HPDE6-E6E7 (cell line): ENCODE results near the gene MORN5.

Experiments
- DNase-seq: peaks from one replicate; pipeline ENCODE4 v3.0.0; 2011; ENCODE audit warnings: missing footprints; ENCODE audit errors: extremely low spot score

MORN5 gene

DNA sequence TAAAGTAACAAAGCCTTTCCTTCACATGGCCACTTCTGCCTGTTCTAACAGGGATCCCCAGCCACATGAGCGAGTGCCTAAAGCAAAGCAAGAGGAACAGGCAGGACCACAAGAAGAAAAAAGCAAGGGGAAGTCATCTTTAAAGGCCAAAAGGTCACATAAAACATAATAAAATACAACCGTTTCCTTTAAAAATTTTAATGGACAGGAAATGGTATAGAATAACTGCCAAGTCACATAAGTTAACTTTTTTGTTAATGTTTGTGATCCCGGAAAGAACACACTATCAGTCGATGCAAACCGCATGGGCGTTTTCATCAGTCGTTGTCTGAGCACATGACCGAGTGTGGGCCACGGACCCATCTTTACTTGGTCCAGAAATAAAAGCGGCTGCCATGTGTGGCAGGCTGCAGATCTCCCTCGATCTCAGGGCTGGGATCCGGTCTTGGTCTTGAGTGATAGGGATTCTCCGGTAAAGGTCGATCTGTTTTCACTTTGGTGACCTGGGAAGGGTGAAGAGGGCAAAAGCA lies 15.8 kb upstream of the MORN5 start:
- DNase-seq: no peak

DNA sequence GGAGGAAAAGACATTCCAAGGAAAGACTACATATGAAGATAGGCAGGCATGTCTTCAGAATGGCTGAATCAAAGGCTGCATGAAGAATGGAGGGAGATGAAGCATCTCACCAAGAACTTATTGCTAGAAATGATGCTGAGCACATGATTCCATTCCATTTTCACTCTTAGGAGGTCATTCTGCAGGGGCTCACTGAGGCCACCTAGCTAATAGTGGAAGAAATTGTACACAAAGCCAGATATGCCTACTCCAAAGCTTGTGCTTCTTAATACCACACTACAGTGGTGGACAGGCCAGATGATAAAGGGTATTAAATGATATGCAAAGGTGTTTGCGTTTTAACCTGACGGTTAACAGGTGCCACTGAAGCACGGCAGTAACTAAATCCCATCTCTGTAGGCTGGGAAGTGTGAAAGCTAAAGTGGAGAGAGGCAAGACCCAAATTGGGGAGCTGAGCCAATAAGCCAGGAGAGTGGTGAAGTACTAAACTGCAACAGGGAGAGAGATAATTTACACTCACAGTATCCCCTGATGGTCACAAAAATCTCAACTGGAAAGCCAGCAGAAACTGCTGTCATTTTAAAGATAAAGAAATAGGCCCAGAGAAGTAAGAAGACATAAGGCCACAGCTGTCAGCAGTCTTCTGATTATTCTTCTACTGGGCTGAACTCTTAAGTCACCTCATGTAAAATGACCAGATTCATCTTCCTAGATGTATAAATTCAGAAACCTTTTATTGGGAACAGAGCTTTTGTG lies 14.7 kb upstream of the MORN5 start:
- no peak for DNase-seq

DNA sequence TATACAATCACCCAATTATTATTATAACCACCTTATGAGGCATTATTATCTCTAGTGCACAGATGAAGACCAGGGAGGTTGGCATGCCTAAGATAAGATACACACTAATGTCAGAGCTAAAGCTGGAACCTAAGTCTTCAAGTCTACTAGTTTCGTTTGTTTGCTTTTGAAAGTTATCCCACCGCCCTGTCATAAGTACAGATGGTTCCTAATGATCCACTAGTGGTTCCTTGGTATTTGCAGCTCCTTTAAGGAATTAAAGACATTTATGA lies 14.2 kb upstream of the MORN5 start:
- DNase-seq: no peak

DNA sequence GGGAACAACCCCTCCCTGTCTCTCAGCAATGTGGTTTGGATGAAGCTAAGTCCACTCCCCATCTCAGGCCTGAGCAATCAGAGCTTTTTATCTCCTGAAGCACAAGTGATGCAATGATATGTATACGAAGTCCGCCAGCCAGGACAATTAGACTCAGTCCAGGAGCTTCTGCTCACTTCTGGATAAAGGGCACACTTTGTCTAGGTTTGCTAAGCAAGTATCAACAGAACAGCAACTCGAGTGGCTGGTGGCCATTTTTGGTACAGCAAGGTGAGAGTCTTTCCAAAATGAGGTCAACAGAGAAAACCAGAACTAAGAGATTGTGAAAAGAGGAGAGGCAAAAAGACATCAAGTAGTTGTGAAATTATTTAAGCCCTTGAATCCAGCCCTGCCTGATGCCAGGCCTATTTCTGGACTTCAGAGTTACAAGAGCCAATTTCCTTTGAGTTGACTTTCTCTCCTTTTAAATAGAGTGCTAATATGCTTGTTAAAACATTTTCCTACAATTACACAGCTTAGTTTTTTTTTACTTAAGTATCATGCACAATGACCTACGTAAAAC lies 8.4 kb upstream of the MORN5 start:
- DNase-seq: no peak

DNA sequence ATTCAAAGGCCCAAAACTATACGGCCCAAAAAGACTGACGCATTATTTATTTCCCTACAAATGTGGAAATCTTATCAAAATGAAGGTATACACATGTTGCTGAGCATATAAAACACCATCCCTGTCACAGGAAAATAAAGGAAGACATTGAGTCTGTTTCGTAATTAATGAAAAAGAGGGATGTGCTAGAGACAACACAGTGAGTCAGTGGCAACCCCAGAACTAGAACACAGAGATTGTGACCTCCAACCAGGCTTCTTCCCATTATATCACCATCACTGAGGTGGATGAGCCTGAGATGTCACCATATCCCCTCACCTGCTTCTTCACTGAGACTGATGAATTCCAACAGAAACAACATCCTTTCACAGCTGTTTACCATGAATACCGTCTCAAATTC lies 3.9 kb upstream of the MORN5 start:
- no peak for DNase-seq

DNA sequence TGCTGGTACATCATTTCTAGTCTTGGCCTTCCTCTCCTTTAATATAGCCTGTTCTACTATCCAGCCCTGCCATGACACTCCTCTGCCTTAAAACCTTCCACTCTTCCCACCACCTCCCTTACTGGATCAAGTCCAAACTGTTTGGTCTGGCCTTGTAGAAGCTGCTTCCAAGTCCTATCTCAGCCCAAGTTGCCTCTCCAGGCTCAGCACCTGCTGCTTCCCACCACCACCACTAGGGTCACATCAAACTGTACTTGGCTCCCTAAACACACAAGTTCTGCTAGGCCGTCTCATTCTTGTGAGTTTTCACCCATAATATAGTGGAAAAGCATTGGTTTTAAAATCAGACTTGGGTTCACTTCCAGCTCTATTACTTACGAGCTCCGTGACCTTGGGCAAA lies 1.5 kb upstream of the MORN5 start:
- DNase-seq: peak; percentile 28

DNA sequence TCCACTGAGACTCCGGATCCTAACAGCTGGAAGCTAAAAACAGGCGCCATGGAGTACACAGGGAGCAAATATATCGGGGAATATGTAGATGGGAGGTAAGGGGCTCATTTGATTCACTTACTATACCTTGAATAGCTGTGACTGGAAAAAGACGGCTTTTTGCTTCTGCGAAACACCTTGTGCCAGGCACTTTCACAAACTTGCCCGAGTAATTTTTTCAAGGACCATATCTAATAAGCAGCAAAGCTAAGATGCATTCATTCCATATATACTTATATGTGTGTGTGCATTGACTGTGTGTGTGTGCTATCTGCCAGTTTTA lies 178 bp downstream of the MORN5 start:
- no peak for DNase-seq

DNA sequence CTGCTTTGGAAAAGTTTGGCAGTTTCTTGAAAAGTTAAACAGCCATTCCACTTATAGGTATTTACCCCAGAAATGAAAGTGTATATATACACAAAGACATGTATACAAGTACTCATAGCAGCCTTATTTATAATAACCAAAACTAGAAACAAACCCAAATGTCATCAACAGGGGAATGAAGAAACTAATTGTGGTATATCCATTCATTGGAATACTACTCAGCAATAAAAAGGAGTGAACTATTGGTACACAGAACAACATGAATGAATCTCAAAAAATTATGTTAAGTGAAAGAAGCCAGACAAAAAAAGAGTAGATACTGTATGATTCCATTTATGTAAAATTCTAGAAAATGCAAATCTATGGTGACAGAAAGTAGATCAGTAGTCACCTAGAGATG lies 2.7 kb downstream of the MORN5 start:
- no peak for DNase-seq

DNA sequence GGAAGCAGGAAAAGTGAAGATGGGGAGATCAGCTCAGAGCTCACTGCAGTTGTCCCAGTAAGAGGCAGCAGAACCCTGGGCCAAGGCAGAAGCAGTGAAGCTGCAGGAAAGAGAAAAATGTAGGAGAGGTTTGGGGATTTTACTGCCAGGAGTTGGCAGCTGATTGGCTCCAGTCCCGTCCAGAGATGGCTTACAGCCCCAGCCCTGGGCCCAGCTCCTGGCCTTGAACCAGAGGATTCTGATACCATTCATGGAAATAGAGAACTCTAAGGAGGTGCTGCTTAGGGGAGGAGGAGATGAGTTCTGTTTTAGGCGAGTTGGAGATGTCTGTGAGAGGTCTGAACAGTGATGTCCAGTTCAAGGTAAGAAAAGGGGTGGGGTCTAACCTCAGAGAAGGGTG lies 4.6 kb downstream of the MORN5 start:
- DNase-seq: no peak

DNA sequence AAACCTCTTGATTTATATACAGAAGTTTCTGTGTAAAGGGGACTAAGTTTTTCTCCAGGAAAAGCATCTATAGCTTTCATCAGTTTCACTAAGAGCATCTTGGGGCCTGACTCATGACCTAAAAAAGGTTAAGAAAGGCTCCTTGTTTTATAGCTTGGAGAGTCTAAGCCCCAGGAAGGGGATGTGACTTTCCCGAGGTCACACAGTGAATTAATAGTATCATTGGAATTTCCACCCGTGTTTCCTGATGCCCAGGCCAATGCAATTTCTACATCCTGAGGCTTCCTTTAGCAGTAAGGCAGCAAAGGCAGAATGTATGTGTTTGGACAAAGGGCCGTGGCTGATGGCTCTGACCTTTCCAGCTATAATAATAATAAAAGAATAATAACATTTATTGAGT lies 8.6 kb downstream of the MORN5 start:
- DNase-seq: no peak

DNA sequence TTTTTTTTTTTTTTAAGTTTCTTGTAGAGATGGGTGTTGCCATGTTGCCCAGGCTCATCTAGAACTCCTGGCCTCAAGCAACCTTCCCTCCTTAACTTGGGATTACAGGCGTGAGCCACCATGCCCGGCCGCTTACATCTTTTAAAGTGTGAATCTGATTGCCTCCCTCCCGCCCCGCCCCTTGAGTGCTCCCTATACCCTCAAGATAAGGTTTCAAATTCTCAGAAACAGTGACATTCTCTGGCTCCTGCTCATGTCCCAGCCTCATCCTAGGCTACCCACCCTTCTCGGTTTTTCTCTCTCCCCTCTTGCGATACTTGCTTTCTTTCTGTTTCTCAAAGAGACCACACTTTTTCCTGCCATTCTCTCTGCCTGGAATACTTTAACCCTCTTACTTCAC lies 12.4 kb downstream of the MORN5 start:
- no peak for DNase-seq

DNA sequence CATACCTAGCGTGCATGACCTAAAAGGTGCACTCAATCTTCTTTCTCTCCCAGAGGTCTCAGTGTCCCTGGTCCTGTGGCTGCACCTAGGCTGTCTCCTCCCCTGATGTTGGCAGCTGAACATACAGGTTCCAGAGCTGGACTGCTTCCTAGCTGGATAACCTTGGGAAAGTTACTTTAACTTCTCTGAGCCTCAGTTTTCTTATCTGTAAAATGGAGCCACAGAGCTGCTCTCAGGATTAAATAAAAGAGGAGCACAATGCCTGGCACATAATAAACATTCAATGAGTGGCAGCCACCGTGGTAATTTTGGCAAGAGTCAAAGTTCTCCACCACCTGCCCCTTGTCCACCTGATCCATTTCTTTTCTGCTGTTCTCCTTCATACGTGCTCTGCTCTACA lies 14.0 kb downstream of the MORN5 start:
- DNase-seq: no peak

DNA sequence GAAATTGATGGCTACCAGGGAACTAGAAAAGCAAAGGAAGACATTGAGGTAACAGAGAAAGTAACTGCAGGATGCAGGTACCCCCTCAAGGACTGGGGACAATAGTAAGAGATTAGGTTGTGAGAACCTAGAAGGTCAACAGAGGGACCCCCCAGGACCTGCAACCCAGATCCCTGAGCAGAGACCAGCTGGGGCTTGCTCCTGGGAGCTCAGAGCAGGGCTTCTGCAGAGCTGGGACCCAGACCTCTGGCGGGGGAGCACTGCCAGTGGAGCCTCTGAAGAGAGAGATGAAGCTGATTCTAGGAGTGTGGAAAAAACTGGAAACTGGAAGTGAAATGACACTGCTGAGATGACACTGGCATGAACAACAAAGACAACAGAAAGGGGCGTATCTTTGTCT lies 17.2 kb downstream of the MORN5 start:
- DNase-seq: no peak

DNA sequence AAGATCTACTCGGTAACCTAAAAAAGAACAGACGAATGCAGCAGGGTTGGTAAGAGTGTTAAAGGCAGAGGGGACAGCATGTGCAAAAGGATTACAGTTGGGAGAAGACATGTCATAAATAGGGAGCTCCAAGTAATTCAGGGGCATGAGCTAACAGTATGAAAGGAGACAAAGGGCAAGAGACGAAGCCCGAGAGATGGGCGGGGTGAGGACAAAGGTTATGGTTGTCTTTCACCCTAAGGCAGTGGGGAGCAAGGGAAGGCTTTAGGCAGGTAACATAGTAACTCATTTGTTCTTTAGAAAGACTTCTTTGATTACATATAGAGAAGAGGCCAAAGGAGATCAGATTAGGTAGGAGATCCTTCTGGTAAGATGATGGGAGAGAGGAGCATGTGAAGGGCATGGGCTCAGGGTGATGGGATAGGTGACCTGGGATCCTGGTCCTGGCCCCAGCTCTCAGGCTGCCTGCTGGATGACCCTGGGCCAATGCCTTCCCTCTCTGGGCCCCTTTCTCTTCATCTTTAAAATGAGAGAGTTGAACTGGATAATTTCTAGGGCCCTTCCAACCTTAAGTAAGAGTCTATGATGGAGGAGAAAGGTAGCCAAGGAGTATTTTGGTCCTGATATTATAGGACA lies 19.5 kb downstream of the MORN5 start:
- no peak for DNase-seq

DNA sequence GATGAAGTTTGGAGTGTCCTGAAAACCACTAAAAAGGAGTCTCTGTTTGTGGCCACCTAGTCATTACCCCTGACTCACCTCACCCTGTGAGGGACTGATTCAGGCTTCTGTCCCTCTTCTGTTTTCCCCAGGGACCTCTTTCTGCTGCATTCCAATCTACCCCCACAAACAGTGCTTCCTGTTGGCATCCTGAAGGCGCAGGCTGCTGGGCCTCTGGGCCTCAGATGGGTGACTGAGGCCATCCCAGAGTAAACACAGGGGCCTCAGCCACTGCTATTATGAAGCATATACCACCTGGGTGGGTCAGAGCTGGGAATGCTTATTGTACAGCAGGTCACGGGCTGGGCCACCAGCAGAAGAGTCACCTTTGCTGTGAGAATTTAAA lies 20.0 kb downstream of the MORN5 start:
- DNase-seq: no peak

DNA sequence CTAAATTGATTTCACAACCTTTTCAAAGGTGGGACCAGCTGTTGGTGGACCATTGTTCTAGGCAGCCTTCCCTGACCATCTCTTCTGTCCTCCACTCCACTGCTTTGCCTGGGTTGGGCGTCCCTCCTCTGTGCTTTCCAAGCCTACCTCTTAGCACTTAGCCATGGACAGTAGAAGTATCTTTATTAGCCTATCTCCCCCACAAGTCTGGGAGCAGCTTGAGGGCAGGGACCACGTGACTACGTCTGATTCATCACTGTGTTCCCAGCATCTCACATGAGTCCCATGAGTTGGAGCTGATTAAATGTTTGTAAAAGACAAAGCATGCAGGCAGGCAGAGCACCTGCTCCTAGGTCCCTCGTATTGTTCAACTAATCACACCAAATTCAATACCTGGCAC lies 20.9 kb downstream of the MORN5 start:
- peak; percentile 35 for DNase-seq

DNA sequence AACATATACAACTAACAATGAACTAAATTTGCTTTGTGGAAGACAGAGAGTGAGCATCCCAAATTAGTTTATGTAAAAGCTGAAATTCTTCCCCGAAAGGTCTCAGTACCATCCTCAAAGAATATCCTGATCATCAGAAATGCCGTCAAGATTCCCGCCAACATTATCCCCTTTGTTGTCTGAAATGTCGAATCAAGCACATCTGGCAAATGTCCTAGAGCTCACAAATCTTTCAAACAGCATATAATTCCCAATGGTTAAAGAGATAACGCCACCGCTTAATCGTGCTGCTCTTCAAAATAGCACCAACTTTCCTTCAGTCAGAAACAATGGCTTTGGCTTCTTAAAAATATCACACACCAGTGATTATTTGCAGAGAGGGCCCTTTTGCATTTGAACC lies 23.8 kb downstream of the MORN5 start:
- no peak for DNase-seq

DNA sequence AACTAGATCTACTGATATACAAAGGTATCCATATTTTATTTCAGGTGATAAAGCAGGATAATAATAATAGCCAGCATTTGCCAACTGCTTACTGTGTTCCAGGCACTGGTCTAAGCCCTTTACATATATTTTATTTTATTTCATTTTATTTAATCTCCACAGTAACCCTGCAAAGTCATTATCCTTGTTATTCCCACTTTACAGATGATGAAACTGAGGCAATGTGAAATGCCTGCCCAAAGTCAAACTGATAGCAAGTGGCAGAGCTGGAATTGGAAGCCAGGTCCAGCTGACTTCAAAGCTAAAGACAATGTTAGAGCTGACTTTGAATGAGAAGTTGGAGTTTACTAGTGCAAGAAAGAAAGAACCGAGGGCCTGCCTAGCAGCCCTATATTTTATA lies 24.8 kb downstream of the MORN5 start:
- DNase-seq: no peak

DNA sequence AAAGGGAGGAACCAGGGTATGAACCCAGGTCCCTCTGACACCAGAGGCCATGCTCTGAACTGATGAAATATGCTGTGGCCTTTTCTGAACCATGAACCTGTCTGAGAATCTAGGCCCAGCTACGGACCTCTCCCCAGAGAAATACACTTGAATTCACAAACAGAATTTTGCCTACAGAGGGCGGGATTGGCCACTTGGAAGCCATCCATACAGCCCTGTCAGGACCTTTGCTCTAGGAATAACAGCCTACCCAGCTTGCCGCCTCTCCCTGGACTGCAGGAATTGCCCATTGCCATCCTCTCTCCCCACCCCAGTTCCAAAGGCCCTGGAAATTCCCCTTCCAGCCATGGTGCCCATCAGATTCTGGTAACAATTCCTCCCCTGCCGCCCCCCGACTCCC lies 26.6 kb downstream of the MORN5 start:
- DNase-seq: no peak

DNA sequence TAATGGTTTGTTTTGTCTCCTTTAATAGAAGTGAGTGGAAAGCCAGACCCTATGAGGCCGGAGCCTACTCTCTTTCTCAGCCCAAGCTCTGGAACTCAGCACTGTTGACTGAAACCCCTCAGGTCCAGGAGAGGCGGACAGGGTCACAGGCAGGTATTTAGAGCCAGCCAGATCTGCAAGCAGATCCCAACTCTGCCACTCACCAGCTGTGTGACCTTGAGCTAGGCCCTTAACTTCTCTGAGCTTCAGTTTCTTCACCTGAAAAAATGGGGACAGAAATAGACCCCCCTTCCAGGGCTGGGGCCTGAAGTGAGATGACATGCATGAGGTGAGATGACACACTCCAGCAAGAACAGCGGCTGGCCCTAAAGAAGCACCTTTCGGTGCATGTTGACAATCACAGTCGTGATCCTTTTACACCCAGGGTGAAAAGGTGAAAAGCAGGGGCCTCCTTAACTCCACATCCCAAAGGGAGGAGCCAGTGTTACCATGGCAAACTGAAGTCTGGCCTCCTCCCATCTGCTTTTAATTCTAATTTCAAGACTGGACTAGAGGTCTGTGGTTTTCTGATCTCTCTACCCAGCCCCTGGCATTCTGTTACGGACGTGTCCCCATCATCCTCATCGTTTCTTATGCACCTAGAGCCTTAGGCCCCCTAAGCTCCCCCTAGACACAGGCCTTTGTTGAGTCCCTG lies 27.2 kb downstream of the MORN5 start:
- no peak for DNase-seq

DNA sequence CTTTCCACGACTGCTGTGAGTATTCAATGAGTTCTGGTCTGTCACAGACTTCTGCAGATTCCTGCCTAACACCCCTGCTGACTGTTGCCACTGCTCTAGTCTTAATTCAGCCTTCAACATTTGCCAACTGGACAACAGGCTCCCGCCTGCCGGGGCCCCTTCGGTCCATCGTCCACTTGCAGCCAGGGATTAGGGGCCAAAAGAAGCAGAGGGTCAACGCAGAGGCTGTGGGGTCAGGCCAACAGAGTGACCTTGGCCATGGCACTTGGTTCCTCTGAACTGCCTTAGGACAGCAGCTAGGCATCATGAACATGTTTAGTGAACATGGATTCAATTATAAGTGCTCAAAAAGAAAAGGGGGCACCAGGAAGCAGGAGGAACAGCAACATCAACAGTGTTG lies 28.7 kb downstream of the MORN5 start:
- no peak for DNase-seq

DNA sequence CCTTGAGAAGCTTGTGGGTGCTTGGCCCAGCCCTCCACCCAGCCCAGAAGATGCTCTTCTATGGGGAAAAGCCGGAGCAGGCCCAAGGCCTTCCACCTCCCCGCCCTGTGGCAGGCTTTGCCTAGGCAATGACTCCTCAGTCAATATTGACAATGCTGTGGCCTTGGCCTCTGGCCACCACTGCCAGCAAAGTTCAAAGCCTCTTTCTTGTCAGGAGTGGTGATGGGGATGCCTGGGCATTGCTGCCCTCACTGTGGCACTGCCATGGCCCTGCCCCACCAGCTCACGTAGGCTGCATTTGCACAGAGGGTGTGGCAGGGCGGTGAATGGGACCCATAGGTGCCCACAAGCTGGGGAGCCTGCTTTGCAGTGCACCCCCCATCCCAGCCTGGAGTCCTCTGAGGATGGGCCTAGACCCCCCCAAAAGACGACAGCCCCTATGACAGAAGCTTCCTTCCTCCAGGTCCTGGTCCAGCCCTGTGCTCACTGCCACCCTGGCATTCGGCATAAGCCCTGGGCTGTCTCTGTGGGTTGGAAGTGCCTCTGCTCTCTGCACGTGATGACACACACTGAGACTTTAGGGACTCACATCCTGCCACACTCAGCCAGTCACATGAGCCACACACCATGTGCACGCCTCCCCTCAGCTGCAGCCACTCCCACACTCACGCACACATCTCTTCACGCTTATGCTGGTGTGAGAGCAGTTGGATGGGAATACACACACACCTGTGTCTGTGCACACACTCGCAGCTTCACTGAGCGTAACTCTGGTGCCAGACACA lies 31.1 kb downstream of the MORN5 start:
- DNase-seq: no peak
